Thoracic aorta (tissue), 2 donors: ENCODE results near the gene TFEB. TPM values are rescaled to one million over a fixed set of nuclear protein-coding genes. Genes with fewer than 3 reads are reported as not detected.

ENCODE experiments used
- ATAC-seq: fragments of 150-250 bp; one replicate; pipeline ENCODE4 v1.8.0; 2017; ENCODE audit warnings: low read depth; ENCODE audit not compliant: insufficient number of reproducible peaks, low FRiP score
- DNase-seq: peaks from one replicate; pipeline ENCODE4 v3.0.0-alpha.2; 2020; ENCODE audit warnings: low spot score
- H3K27ac ChIP-seq, 2 donors: fragments of 200-600 bp; sonication (generic); 1 replicate in 1 of 2; 2 replicates in 1 of 2; pipeline ENCODE4 v1.5.1; 2016; ENCODE audit warnings: mild to moderate bottlenecking in 2 of 2, moderate library complexity in 2 of 2
- H3K27me3 ChIP-seq: fragments of 200-600 bp; sonication (generic); replicated peaks from 2 replicates; pipeline ENCODE4 v1.6.0; 2016; ENCODE audit warnings: mild to moderate bottlenecking; ENCODE audit not compliant: insufficient read depth
- H3K36me3 ChIP-seq: fragments of 200-600 bp; sonication (generic); one replicate; pipeline ENCODE4 v1.5.1; 2016
- H3K4me1 ChIP-seq, 2 donors: fragments of 200-600 bp; sonication (generic); 1 replicate in 1 of 2; 2 replicates in 1 of 2; pipeline versions ENCODE4 v1.5.1 to v1.6.0; 2016; ENCODE audit warnings: low read depth in 2 of 2, mild to moderate bottlenecking in 1 of 2; ENCODE audit not compliant: control insufficient read depth in 1 of 2
- H3K4me3 ChIP-seq: fragments of 200-600 bp; sonication (generic); 2 replicates; pipeline ENCODE4 v1.5.1; 2016; ENCODE audit warnings: mild to moderate bottlenecking
- H3K9me3 ChIP-seq: fragments of 200-600 bp; sonication (generic); 2 replicates; pipeline ENCODE4 v1.5.1; 2016
- CTCF ChIP-seq: fragments of 200-600 bp; sonication (generic); IDR thresholded peaks from one replicate; pipeline ENCODE4 v1.5.1; 2019; ENCODE audit warnings: antibody characterized with exemption
- total RNA-seq, 2 donors: library from RNA; depleted of rRNA; stranded (reverse); fragments of >200 nt; gene quantifications; one replicate each; pipeline versions ENCODE4 v1.1.0 to v1.2.3, GENCODE V29; 2016

The TFEB gene
- total RNA-seq, 2 donors from 2014 or later = 22.9 to 23.8 TPM

GRCh38 chr6:41655176-41655575 lies 80.2 kb downstream of the TFEB start:
- no peaks in the 10 kb centered on the region for H3K4me1 ChIP-seq
- H3K27ac ChIP-seq = no peak overlapping the region
- ATAC-seq (no peak), DNase-seq (no peak)
- no peaks in the 10 kb centered on the region for H3K36me3 ChIP-seq
- TF ChIP-seq CTCF = no peak
- H3K4me3 ChIP-seq = no peak overlapping the region
- no peaks in the 10 kb centered on the region for H3K9me3 ChIP-seq
- H3K27me3 ChIP-seq = no peaks in the 10 kb centered on the region

GRCh38 chr6:41654698-41655151 lies 80.7 kb downstream of the TFEB start:
- Histone ChIP-seq H3K36me3 (no peaks in the 10 kb centered on the region), H3K27ac (no peak overlapping the region), H3K9me3 (no peaks in the 10 kb centered on the region), H3K4me1 (no peaks in the 10 kb centered on the region), H3K27me3 (no peaks in the 10 kb centered on the region), H3K4me3 (no peak overlapping the region)
- DNase-seq (no peak), ATAC-seq (no peak)
- no peak for TF ChIP-seq CTCF

- H3K36me3 ChIP-seq = no peaks in the 10 kb centered on the region
- DNase-seq (no peak), ATAC-seq (no peak)
- no peak overlapping the region for H3K27ac ChIP-seq
- H3K4me3 ChIP-seq = no peak overlapping the region
- no peak for TF ChIP-seq CTCF
- H3K9me3 ChIP-seq = no peaks in the 10 kb centered on the region
- no peaks in the 10 kb centered on the region for H3K27me3 ChIP-seq
- no peaks in the 10 kb centered on the region for H3K4me1 ChIP-seq
Measured at GRCh38 chr6:41654151-41654697, 81.2 kb downstream of the TFEB start.

GRCh38 chr6:41653691-41654090 lies 81.7 kb downstream of the TFEB start:
- H3K27ac ChIP-seq = no peak overlapping the region
- H3K36me3 ChIP-seq = no peaks in the 10 kb centered on the region
- H3K4me3 ChIP-seq = no peak overlapping the region
- H3K9me3 ChIP-seq = no peaks in the 10 kb centered on the region
- no peaks in the 10 kb centered on the region for H3K4me1 ChIP-seq
- TF ChIP-seq CTCF = no peak
- ATAC-seq = no peak
- DNase-seq = no peak
- no peaks in the 10 kb centered on the region for H3K27me3 ChIP-seq

- Histone ChIP-seq H3K27ac (no peak overlapping the region), H3K9me3 (no peaks in the 10 kb centered on the region), H3K4me3 (no peak overlapping the region), H3K4me1 (no peaks in the 10 kb centered on the region), H3K36me3 (no peaks in the 10 kb centered on the region), H3K27me3 (no peaks in the 10 kb centered on the region)
- no peak for TF ChIP-seq CTCF
- DNase-seq (no peak), ATAC-seq (no peak)
Measured at GRCh38 chr6:41652866-41653652, 82.3 kb downstream of the TFEB start.
